Endothelial cell of umbilical vein (primary cell): ENCODE measurements around the gene COL18A1.

Experiments
- CTCF ChIP-seq, 2 donors: IDR thresholded peaks; 1 replicate in 1 of 2; 2 replicates in 1 of 2; pipeline ENCODE4 v1.5.1; 2011; ENCODE audit warnings: low read length in 2 of 2, mild to moderate bottlenecking in 2 of 2, moderate library complexity in 2 of 2, control low read depth in 1 of 2, inconsistent platforms in 1 of 2, low read depth in 1 of 2; ENCODE audit not compliant: insufficient read depth in 1 of 2; ENCODE audit errors: extremely low read depth in 1 of 2
- EZH2 ChIP-seq: IDR thresholded peaks from 2 replicates; pipeline ENCODE4 v1.6.1; 2012; ENCODE audit warnings: borderline replicate concordance, low read depth, mild to moderate bottlenecking, moderate library complexity, low read length, inconsistent platforms; ENCODE audit not compliant: severe bottlenecking
- FOS ChIP-seq: IDR thresholded peaks from 2 replicates; pipeline ENCODE4 v1.6.1; 2011; ENCODE audit warnings: mild to moderate bottlenecking, low read length, moderate library complexity, borderline replicate concordance; ENCODE audit not compliant: insufficient read depth
- JUN ChIP-seq: IDR thresholded peaks from 2 replicates; pipeline ENCODE4 v1.6.1; 2011; ENCODE audit warnings: borderline replicate concordance, low read depth; ENCODE audit not compliant: insufficient read length, insufficient read depth
- MAX ChIP-seq: IDR thresholded peaks from 2 replicates; pipeline ENCODE4 v1.6.1; 2011; ENCODE audit not compliant: insufficient read depth, insufficient read length
- MYC ChIP-seq: IDR thresholded peaks from one replicate; pipeline ENCODE4 v1.6.1; 2011; ENCODE audit warnings: mild to moderate bottlenecking, low read depth, low read length
- POLR2A ChIP-seq: IDR thresholded peaks from 2 replicates; pipeline ENCODE4 v1.6.1; 2012; ENCODE audit warnings: low read depth, mild to moderate bottlenecking, control low read depth, low read length
- POLR2AphosphoS5 ChIP-seq: IDR thresholded peaks from 2 replicates; pipeline ENCODE4 v1.6.1; 2012; ENCODE audit warnings: low read depth, mild to moderate bottlenecking, control low read depth, low read length, moderate library complexity; ENCODE audit not compliant: insufficient read depth

- TF ChIP-seq EZH2 (no peak), CTCF (IDR thresholded peaks at IDR 0.05; ENCODE audit: extremely low read depth in 1 of 2, insufficient read depth in 1 of 2, low read depth in 1 of 2, low read length in 2 of 2) (no peak), POLR2AphosphoS5 (no peak), POLR2A (no peak), JUN (no peak), MYC (no peak), MAX (no peak), FOS (no peak)
Observed at GRCh38 chr21:45487161-45487806, 82.3 kb downstream of the COL18A1 start.
